ENCODE results near the gene ENTREP1.
A peak's percentile ranks its signal among the peaks of the same experiment; 100 is the strongest.
"Not testable (repeated sequence)": the region's sequence is repeated elsewhere in the genome, so short reads cannot be mapped to it uniquely, and the experiment has no call there.

Gene ENTREP1, protein sequence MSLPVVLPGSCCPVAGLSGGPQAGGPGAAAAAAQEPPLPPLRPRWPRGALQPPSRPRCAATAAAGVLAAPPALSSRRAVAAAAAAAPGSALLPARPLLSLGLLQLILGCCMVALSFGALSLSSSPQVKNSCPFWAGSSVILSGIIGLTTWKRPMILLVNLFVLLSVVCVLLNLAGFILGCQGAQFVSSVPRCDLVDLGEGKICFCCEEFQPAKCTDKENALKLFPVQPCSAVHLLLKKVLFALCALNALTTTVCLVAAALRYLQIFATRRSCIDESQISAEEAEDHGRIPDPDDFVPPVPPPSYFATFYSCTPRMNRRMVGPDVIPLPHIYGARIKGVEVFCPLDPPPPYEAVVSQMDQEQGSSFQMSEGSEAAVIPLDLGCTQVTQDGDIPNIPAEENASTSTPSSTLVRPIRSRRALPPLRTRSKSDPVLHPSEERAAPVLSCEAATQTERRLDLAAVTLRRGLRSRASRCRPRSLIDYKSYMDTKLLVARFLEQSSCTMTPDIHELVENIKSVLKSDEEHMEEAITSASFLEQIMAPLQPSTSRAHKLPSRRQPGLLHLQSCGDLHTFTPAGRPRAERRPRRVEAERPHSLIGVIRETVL

GRCh38 chr9:69324549-69325401 is at the start of gene ENTREP1:
Gene ENTREP1, plus strand, starts transcription at chr9:69325215. Its CDS starts 95 bp downstream, at chr9:69325310.
- peak; percentile 74 for DNase-seq

DNA sequence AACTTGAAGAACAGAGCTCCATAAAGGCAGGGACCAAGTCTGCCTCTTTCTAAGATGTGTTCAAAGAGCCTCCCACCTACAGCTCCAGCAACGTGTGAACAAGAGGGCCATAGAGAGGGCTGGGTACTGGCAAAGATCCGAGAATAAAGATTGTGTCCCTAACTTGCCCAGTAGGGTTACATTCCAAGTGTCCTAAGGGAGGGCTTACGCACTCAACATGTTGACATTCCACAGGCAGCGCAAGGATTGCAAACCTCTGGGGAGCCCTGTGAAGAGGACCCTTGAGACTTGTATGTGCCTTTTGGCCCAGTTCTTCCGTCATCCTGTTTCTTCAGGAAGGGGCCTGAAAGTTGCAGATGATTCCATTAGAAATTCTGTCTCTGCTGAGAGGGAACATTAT is 48.2 kb upstream of the ENTREP1 start:
- DNase-seq = no peak

- no peak for DNase-seq
These were observed 45.8 kb upstream of the ENTREP1 start for GRCh38 chr9:69279084-69279731.

DNA sequence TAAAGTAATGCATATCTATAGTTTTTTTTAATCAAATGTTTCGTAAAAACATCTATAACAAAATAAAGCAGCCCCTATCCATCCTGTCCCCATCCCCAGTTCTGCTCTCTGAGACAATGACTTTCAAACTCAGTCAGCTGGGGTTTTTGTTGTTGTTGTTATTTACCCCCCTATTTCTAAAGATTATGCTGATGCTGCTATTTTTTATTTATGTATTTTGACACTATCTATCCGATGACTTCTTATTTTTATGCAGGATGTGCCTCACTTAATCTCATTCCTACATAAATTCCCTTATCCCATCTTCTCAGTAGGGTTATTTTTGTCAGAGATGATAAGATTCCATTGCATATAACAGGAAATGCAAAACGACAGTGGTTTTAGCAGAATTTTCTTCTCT is 45.3 kb upstream of the ENTREP1 start:
- no peak for DNase-seq

DNA sequence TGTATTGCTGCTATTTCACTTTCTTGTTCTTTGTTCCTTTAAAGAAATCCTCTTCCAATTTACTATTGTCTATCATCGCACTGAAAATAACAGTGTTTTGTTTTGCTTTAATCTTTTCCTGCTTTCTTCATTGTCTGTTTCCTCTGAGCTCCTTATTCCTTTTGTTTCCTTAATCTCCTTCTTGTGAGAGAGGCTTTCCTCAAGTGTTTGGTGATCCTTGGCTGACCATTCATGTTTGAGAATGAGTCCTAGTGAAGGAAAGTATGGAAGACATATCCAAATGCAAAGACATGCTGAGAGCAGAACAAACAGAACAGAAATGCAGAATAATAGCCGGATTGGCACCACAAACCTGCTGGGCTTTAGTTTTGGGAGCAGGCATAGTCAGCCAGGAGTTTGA is 42.0 kb upstream of the ENTREP1 start:
- DNase-seq = no peak

DNA sequence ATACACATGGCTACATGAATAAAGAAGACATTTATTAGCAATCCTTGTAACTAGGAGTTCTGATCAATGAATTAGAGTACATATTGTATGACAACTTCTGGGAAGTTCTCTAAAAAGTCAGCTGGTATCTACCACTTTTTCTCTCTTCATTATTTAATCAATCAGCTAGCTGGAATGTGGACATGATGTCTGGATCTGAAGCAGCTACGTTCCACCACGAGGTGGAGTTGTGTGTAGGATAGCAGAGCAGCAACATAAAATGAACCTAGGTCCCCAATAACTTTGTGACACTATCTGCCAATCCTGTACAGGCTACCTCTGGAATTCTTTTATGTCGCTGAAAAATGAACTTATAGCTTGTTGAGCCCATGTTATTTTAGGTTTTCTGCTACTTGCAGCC is 32.9 kb upstream of the ENTREP1 start:
- no peak for DNase-seq

- DNase-seq = no peak
These were observed 31.9 kb upstream of the ENTREP1 start for GRCh38 chr9:69293156-69293555.

- DNase-seq = no peak
These were observed 29.0 kb upstream of the ENTREP1 start for GRCh38 chr9:69295872-69296552.

GRCh38 chr9:69297300-69297980 is 27.6 kb upstream of the ENTREP1 start:
- DNase-seq = no peak

DNA sequence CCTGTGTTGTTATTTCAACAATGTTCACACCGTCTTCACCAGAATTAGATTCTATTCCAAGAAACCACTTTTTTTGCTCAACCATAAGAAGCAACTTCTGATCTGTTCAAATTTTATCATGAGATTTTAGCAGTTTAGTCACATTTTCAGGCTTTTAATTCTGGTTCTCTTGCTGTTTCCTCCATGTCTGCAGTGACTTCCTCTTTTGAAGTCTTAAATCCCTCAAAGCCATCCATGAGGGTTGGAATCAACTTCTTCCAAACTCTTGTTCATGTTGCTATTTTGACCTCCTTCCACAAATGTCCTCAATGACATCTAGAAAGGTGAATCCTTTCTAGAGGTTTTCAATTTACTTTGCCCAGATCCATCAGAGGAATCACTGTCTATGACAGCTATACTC is 25.7 kb upstream of the ENTREP1 start:
- no peak for DNase-seq

- no peak for DNase-seq
These were observed 25.2 kb upstream of the ENTREP1 start for GRCh38 chr9:69299826-69300225.

DNA sequence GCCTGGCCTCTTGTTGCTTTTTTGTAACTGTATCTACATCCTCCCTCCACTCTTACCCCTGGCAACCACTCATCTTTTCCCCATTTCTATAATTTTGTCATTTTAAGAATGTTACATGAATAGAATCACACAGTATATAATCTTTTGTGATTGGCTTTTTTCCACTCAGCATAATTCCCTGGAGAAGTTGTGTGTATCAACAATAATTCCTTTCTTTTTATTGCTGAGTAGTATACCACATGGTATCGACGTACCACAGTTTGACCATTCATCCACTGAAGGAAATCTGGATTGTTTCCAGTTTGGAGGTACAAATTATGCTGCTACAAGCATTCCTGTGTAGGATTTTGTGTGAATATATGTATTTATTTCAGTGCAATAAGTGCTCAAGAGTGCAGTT is 21.7 kb upstream of the ENTREP1 start:
- DNase-seq = no peak

GRCh38 chr9:69306895-69307445 is 18.0 kb upstream of the ENTREP1 start:
- not testable (repeated sequence) for DNase-seq

DNA sequence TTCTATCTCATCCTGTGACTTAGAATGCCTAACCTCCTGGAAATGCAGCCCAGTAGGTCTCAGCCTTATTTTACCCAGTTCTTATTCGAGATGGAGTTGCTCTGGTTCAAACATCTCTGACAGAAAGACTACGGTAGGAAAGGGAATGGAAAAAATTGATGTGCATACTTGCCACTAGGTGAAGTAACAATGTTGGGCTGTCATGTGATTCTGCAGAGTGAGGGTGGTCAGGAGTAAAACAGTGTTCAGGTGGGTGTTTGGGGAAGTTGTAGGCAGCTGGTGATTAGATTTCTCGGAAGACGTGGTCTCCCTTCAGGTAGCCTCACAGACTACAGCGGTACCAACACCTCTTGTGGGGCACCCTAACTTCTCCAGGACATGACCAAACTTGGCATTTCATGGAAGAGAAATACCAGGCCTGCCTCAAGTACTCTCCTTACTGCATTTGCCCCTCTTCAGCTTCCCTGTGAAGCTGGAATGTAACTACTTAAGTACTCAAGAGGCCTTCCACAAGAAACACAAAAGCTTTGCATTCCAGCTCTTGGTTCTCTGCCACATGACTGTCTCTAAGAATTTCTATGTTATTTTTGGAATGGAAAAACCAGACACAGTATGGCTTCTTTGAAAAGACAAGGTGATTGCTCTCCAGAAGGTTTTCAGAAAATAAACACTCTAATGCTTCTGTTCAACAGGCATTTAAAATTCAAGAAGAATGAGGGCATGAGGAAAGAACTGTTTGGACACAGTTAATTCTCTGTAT is 17.4 kb upstream of the ENTREP1 start:
- DNase-seq = peak; percentile 23

GRCh38 chr9:69308206-69308931 is 16.6 kb upstream of the ENTREP1 start:
- DNase-seq = no peak

DNA sequence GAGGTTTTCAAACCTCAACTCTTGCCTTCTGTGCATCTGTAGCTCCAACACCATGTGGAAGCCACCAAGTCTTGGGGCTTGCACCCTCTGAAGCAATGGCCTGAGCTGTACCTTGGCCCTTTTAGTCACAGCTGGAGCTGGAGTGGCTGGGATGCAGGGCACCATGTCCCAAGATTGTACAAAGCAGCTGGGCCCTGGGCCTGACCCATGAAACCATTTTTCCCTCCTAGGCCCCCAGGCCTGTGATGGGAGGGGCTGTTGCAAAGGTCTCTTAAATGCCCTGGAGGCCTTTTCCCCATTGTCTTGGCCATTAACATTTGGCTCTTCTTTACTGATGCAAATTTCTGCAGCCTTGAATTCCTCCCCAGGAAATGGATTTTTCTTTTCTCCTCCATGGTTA is 11.8 kb upstream of the ENTREP1 start:
- no peak for DNase-seq

GRCh38 chr9:69314547-69314946 is 10.5 kb upstream of the ENTREP1 start:
- DNase-seq = no peak

GRCh38 chr9:69317081-69317480 is 7.9 kb upstream of the ENTREP1 start:
- no peak for DNase-seq

DNA sequence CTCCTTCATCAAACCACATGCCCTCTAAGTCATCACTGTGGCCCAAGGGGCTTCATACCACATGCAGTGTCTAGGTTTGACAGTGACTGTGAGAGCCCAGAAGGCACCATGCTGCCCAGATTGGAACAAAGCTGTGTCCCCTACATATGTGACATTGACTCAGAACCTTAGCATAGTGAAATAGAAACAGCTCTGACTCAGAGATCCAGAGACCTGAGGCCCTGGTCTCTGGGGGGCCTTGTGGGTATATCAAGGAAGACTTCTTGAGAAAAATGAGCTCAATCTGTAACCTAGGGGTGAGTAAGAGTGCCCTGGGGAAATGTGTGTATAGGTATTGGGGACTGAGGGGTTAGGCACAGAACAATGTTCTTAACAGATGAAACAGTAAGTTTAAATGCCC is 7.1 kb upstream of the ENTREP1 start:
- no peak for DNase-seq

All from right hindlimb (tissue), 1 donor.